Keratinocyte (primary cell): Measurements from ENCODE around the gene HACD1. TPM values are rescaled to one million over a fixed set of nuclear protein-coding genes. Genes with fewer than 3 reads are reported as not detected.

Source experiments
- DNase-seq: peaks from one replicate; pipeline ENCODE4 v3.0.0-alpha.2; 2011; ENCODE audit warnings: low read depth, missing footprints, low spot score
- FAIRE-seq: peaks from 2 replicates; lab custom pipeline; 2011; peaks lifted over from hg19 to GRCh38; lab: Jason Lieb, UNC
- H2AFZ ChIP-seq: 2 replicates; pipeline ENCODE4 v1.6.0; 2012; ENCODE audit warnings: low read length, control low read depth, inconsistent platforms; ENCODE audit not compliant: control insufficient read depth
- H3K27ac ChIP-seq: 2 replicates; pipeline ENCODE4 v1.5.1; 2011; ENCODE audit warnings: low read length; ENCODE audit not compliant: control insufficient read depth, insufficient read depth
- H3K27me3 ChIP-seq: 3 replicates; pipeline ENCODE4 v1.6.0; 2011; ENCODE audit warnings: low read length; ENCODE audit not compliant: control insufficient read depth, insufficient read depth; ENCODE audit errors: extremely low read depth
- H3K36me3 ChIP-seq, 2 experiments: 2 replicates in 1 of 2; 3 replicates in 1 of 2; pipeline ENCODE4 v1.5.1; 2011; ENCODE audit warnings: low read length in 2 of 2, mild to moderate bottlenecking in 1 of 2; ENCODE audit not compliant: control insufficient read depth in 2 of 2, insufficient read depth in 2 of 2; ENCODE audit errors: extremely low read depth in 1 of 2
- H3K4me1 ChIP-seq: 3 replicates; pipeline ENCODE4 v1.5.1; 2011; ENCODE audit warnings: low read length; ENCODE audit not compliant: control insufficient read depth, insufficient read depth; ENCODE audit errors: extremely low read depth
- H3K4me2 ChIP-seq: 3 replicates; pipeline ENCODE4 v1.6.0; 2011; ENCODE audit warnings: low read depth, low read length; ENCODE audit not compliant: control insufficient read depth, insufficient read depth; ENCODE audit errors: extremely low read depth
- H3K4me3 ChIP-seq, 3 experiments: fragments of 200-600 bp in 1 of 3; sonication (generic) in 1 of 3; 2 replicates in 2 of 3; 3 replicates in 1 of 3; pipeline ENCODE4 v1.5.1; 2011 to 2016; ENCODE audit warnings: low read length in 3 of 3, mild to moderate bottlenecking in 3 of 3, control low read depth in 2 of 3, inconsistent platforms in 1 of 3, low read depth in 1 of 3, mixed read lengths in 1 of 3, mixed run types in 1 of 3, moderate library complexity in 1 of 3; ENCODE audit not compliant: control insufficient read depth in 2 of 3, insufficient read depth in 2 of 3; ENCODE audit errors: extremely low read depth in 1 of 3
- H3K79me2 ChIP-seq: 2 replicates; pipeline ENCODE4 v1.6.0; 2012; ENCODE audit warnings: low read length; ENCODE audit not compliant: control insufficient read depth, insufficient read depth
- H3K9ac ChIP-seq: 3 replicates; pipeline ENCODE4 v1.6.0; 2011; ENCODE audit warnings: low read length; ENCODE audit not compliant: control insufficient read depth, insufficient read depth; ENCODE audit errors: extremely low read depth
- H3K9me1 ChIP-seq: 3 replicates; pipeline ENCODE4 v1.6.0; 2011; ENCODE audit warnings: low read length; ENCODE audit not compliant: control insufficient read depth, insufficient read depth; ENCODE audit errors: extremely low read depth
- H3K9me3 ChIP-seq: 2 replicates; pipeline ENCODE4 v1.5.1; 2012; ENCODE audit warnings: low read depth, low read length; ENCODE audit not compliant: control insufficient read depth
- H4K20me1 ChIP-seq: 3 replicates; pipeline ENCODE4 v1.6.0; 2011; ENCODE audit warnings: low read length; ENCODE audit not compliant: control insufficient read depth, insufficient read depth; ENCODE audit errors: extremely low read depth
- EZH2 ChIP-seq: IDR thresholded peaks from one replicate; pipeline ENCODE4 v1.6.1; 2012; ENCODE audit warnings: inconsistent platforms, mild to moderate bottlenecking, low read length, moderate library complexity
- dilution Hi-C: fragments of 300-500 bp; cut with MboI; formaldehyde crosslinking; loops from one replicate; pipeline ENCODE4 v1.7.0; 2020; ENCODE audit warnings: low sequenced_read_pairs; ENCODE audit not compliant: extremely low pct_ligation_motif_present
- polyA plus RNA-seq, 5 experiments: library from polyadenylated mRNA; depleted of rRNA in 3 of 5; stranded (reverse) in 3 of 5; stranded (forward) in 1 of 5; unstranded in 1 of 5; fragments of >200 nt; gene quantifications; 1 replicate in 1 of 5; 2 replicates in 3 of 5; 3 replicates in 1 of 5; pipeline versions ENCODE4 v1.2.1 to v1.2.3, GENCODE V29; 2011 to 2012; ENCODE audit warnings: missing spikeins in 2 of 5, low read depth in 1 of 5, low replicate concordance in 1 of 5
- small RNA-seq, 3 experiments: library from RNA; depleted of rRNA; stranded (forward); fragments of <200 nt; gene quantifications; one replicate each; pipeline ENCODE3, GENCODE V24; 2012; ENCODE audit warnings: low read depth in 3 of 3, low replicate concordance in 1 of 3; ENCODE audit not compliant: insufficient read length in 3 of 3
- TF ChIP-seq, protein P1 (sequence below), 3 experiments: IDR thresholded peaks in 1 of 3; conservative IDR thresholded peaks in 1 of 3; optimal IDR thresholded peaks in 1 of 3; 2 replicates in 2 of 3; 3 replicates in 1 of 3; pipeline versions ENCODE3 to v1.5.1; 2011; ENCODE audit warnings: low read length in 3 of 3, mild to moderate bottlenecking in 3 of 3, moderate library complexity in 2 of 3, control low read depth in 1 of 3, inconsistent platforms in 1 of 3; ENCODE audit not compliant: insufficient read depth in 2 of 3; ENCODE audit errors: extremely low read depth in 1 of 3

The HACD1 gene
- polyA plus RNA-seq, 1 donor (not counting 4 experiments of a cell fraction or from before 2014, with no cell fraction given), result 46.3 TPM

DNA sequence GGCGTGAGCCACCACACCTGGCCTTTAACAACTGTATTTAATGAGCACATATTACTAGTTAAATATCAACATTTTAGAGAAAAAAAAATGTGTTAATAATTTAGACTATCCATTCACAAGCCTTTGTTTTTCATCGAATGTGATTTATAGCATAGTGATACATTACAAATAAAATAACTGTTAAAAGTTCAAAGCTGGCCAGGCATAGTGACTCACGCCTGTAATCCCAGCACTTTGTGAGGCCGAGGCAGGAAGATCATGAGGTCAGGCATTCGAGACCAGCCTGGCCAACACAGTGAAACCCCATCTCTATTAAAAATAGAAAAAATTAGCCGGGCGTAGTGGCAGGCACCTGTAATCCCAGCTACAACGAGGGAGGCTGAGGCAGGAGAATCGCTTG lies 72.7 kb downstream of the HACD1 start:
- FAIRE-seq (no peak), DNase-seq (no peak)
- no peaks in the 10 kb centered on the region for H3K9me1 ChIP-seq
- H3K79me2 ChIP-seq, result no peaks in the 10 kb centered on the region
- H3K4me2 ChIP-seq, result no peak overlapping the region
- no peak overlapping the region for H3K4me3 ChIP-seq
- no peaks in the 10 kb centered on the region for H3K27me3 ChIP-seq
- H2AFZ ChIP-seq, result no peak overlapping the region
- no peaks in the 10 kb centered on the region for H3K4me1 ChIP-seq
- H3K9me3 ChIP-seq, result no peaks in the 10 kb centered on the region
- H3K9ac ChIP-seq, result no peak overlapping the region
- no peak overlapping the region for H3K27ac ChIP-seq
- dilution Hi-C loops, result no loop called here
- no peaks in the 10 kb centered on the region for H3K36me3 ChIP-seq
- H4K20me1 ChIP-seq, result no peaks in the 10 kb centered on the region
- TF ChIP-seq, protein P1, sequence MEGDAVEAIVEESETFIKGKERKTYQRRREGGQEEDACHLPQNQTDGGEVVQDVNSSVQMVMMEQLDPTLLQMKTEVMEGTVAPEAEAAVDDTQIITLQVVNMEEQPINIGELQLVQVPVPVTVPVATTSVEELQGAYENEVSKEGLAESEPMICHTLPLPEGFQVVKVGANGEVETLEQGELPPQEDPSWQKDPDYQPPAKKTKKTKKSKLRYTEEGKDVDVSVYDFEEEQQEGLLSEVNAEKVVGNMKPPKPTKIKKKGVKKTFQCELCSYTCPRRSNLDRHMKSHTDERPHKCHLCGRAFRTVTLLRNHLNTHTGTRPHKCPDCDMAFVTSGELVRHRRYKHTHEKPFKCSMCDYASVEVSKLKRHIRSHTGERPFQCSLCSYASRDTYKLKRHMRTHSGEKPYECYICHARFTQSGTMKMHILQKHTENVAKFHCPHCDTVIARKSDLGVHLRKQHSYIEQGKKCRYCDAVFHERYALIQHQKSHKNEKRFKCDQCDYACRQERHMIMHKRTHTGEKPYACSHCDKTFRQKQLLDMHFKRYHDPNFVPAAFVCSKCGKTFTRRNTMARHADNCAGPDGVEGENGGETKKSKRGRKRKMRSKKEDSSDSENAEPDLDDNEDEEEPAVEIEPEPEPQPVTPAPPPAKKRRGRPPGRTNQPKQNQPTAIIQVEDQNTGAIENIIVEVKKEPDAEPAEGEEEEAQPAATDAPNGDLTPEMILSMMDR (optimal IDR thresholded peaks at IDR 0.05 in 1 of 3, IDR thresholded peaks at IDR 0.05 in 1 of 3, conservative IDR thresholded peaks at IDR 0.05 in 1 of 3; ENCODE audit: extremely low read depth in 1 of 3, insufficient read depth in 2 of 3, low read length in 3 of 3), result no peak
- no peak for TF ChIP-seq EZH2

Small RNA genes lying within 50 kb of the gene (small RNA-seq; reads per million reads assigned to genes)
- 0 reads per million in 3 experiments for gene AC069542.2

Other genes with a start within 250 kb of the HACD1 start
- not detected in 3 replicates for gene ST8SIA6, start 162.8 kb downstream of the HACD1 start, polyA plus RNA-seq
- gene STAM, start 26.8 kb upstream of the HACD1 start, polyA plus RNA-seq, result 27.8 to 34.9 TPM (median 34.1 TPM) in 3 replicates
- 0.05 to 0.13 TPM (median 0.12 TPM) in 3 replicates for gene TMEM236, start 134.8 kb upstream of the HACD1 start, polyA plus RNA-seq
- 0.01 TPM in 3 replicates for gene MRC1, start 192.0 kb upstream of the HACD1 start, polyA plus RNA-seq